C4-2B (cell line): ENCODE measurements around the gene TBC1D22A.

Source experiments
- H3K27ac ChIP-seq: fragments of 450-650 bp; 2 replicates; pipeline ENCODE4 v1.5.1; 2017
- ZFX ChIP-seq: fragments of 450-650 bp; IDR thresholded peaks from 2 replicates; pipeline ENCODE4 v1.6.1; 2017
- TF ChIP-seq, protein P1 (sequence below): fragments of 450-650 bp; conservative IDR thresholded peaks from 2 replicates; pipeline ENCODE4 v1.5.1; 2017; ENCODE audit warnings: mild to moderate bottlenecking

Gene TBC1D22A

GRCh38 chr22:46806794-46807193 is 44.3 kb downstream of the TBC1D22A start:
- TF ChIP-seq, protein P1, sequence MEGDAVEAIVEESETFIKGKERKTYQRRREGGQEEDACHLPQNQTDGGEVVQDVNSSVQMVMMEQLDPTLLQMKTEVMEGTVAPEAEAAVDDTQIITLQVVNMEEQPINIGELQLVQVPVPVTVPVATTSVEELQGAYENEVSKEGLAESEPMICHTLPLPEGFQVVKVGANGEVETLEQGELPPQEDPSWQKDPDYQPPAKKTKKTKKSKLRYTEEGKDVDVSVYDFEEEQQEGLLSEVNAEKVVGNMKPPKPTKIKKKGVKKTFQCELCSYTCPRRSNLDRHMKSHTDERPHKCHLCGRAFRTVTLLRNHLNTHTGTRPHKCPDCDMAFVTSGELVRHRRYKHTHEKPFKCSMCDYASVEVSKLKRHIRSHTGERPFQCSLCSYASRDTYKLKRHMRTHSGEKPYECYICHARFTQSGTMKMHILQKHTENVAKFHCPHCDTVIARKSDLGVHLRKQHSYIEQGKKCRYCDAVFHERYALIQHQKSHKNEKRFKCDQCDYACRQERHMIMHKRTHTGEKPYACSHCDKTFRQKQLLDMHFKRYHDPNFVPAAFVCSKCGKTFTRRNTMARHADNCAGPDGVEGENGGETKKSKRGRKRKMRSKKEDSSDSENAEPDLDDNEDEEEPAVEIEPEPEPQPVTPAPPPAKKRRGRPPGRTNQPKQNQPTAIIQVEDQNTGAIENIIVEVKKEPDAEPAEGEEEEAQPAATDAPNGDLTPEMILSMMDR, result no peak
- TF ChIP-seq ZFX, result no peak
- H3K27ac ChIP-seq, result no peak overlapping the region

DNA sequence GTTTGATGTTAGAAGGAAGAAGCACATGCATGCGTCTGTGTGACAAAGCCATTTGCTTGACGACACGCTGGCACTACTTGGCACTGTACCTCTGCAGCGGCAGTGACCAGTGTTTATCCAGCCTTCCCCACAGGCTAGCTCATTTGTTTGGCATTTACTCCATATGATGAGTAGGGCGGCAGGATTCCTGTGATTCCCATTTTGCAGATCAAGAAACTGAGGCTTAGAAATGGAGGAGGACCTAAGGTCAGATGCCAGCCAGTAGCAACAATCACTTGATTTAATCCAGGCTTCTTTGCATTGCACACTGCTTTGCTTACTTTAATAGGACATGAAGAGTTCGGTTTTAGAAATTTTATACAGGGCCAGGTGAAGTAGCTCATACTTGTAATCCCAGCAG is 45.0 kb downstream of the TBC1D22A start:
- H3K27ac ChIP-seq, result no peak overlapping the region
- no peak for TF ChIP-seq ZFX
- TF ChIP-seq, protein P1, result no peak

GRCh38 chr22:46809153-46809885 is 46.9 kb downstream of the TBC1D22A start:
- TF ChIP-seq ZFX, result no peak
- TF ChIP-seq, protein P1, result no peak

DNA sequence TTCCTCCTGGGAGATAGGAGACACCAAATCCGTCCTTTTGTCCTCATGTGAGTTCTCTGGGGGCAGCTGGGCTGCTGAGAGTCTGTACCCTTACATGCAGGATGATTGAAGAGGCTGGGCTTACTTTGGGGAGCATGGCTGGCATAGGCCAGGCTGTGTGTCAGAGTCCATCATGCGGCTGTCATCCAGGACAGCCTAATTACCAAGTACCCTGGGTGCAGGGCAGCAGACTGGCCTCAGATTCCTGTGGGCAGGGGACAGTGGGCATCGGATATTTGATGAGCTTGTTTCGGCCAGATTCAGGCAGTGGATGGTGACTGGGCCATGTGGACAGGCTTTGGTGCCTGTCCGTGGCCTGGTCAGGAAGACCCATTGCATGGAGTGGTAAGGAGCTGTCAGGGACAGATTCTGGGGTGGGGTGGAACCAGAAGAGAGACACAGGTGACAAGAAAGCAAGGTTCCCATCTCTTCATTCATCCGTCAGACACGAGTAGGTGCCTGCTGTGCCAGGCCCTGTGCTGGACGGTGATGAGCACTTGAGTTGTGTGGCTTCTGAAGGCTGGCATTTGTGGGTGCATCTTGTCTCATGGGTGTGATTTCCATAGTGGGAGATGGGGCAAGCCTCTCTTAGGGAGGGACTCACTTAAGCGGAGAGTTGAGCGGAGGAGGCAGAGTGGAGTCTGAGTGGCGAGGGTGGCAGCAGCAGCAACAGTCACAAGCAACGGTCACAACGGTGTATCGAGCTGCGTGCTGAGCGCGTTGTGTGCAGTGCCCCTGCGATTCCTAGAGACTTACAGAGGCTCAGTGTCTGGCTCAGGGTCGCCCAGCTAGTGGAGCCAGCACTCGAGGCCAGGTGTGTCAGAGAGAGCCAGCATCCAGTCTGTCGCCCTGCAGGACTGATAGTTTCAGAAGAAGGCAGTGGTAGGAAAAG is 48.7 kb downstream of the TBC1D22A start:
- TF ChIP-seq ZFX, result no peak
- TF ChIP-seq, protein P1, result no peak
- H3K27ac ChIP-seq, result no peak overlapping the region

More at GRCh38 chr22:46809153-46809885, 46.9 kb downstream of the TBC1D22A start:
- no peak overlapping the region for H3K27ac ChIP-seq

- H3K27ac ChIP-seq, result no peak overlapping the region
- TF ChIP-seq ZFX, result no peak
- TF ChIP-seq, protein P1, result no peak
Observed at GRCh38 chr22:46812034-46812605, 49.7 kb downstream of the TBC1D22A start.

DNA sequence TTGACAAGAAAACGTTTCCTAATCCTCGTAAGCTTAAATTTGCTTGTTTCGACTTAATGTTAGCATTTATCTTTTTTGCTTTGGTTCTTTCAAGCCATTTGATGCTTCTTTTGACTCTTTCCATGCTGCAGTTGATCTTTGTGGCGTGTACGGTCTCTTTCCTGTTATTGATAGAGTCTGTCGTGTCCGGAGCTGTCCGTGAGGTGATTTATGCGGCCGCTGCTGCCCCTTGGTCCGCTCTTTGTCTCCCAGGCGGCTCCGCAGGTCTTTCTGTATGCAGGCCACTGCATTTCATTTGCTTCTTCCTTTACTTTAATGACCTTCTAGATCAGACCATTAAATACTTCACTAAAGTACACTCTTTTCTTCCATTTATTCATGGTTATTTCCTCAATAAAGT is 50.3 kb downstream of the TBC1D22A start:
- TF ChIP-seq ZFX, result no peak
- TF ChIP-seq, protein P1, result no peak
- no peak overlapping the region for H3K27ac ChIP-seq
